NOMO-1 treated with DMSO at 0.1 percent for 48 hours (cell line): ENCODE measurements around the gene IQSEC1.

ENCODE experiments used
- DNase-seq: peaks from one replicate; lab custom pipeline; 2025; ENCODE audit not compliant: unreplicated experiment; lab: John Stamatoyannopoulos, UW

The IQSEC1 gene

GRCh38 chr3:12935861-12936830 is 137.1 kb downstream of the IQSEC1 start:
- DNase-seq, result no peak

- no peak for DNase-seq
Measured at GRCh38 chr3:12935023-12935860, 138.0 kb downstream of the IQSEC1 start.

- DNase-seq, result no peak
Measured at GRCh38 chr3:12934431-12934830, 138.8 kb downstream of the IQSEC1 start.

GRCh38 chr3:12933901-12934300 is 139.3 kb downstream of the IQSEC1 start:
- no peak for DNase-seq

GRCh38 chr3:12932754-12933153 is 140.5 kb downstream of the IQSEC1 start:
- no peak for DNase-seq

- DNase-seq, result no peak
Measured at GRCh38 chr3:12932347-12932746, 140.9 kb downstream of the IQSEC1 start.

GRCh38 chr3:12931273-12931905 is 141.8 kb downstream of the IQSEC1 start:
- DNase-seq, result no peak

GRCh38 chr3:12929801-12930200 is 143.4 kb downstream of the IQSEC1 start:
- DNase-seq, result no peak

- DNase-seq, result no peak
Measured at GRCh38 chr3:12926660-12927059, 146.6 kb downstream of the IQSEC1 start.

- no peak for DNase-seq
Measured at GRCh38 chr3:12925648-12926047, 147.6 kb downstream of the IQSEC1 start.

GRCh38 chr3:12924437-12924836 is 148.8 kb downstream of the IQSEC1 start:
- no peak for DNase-seq

- no peak for DNase-seq
Measured at GRCh38 chr3:12922881-12923431, 150.3 kb downstream of the IQSEC1 start.

- DNase-seq, result no peak
Measured at GRCh38 chr3:12922306-12922705, 150.9 kb downstream of the IQSEC1 start.

- DNase-seq, result no peak
Measured at GRCh38 chr3:12921736-12922135, 151.5 kb downstream of the IQSEC1 start.

GRCh38 chr3:12920967-12921366 is 152.3 kb downstream of the IQSEC1 start:
- DNase-seq, result no peak

- no peak for DNase-seq
Measured at GRCh38 chr3:12919205-12919604, 154.0 kb downstream of the IQSEC1 start.

GRCh38 chr3:12918231-12918630 is 155.0 kb downstream of the IQSEC1 start:
- no peak for DNase-seq

- DNase-seq, result no peak
Measured at GRCh38 chr3:12916159-12916558, 157.1 kb downstream of the IQSEC1 start.

- DNase-seq, result no peak
Measured at GRCh38 chr3:12914088-12914487, 159.1 kb downstream of the IQSEC1 start.

- DNase-seq, result no peak
Measured at GRCh38 chr3:12911881-12912415, 161.3 kb downstream of the IQSEC1 start.
